Mesenchymal stem cell (in vitro differentiated cells and primary cell): ENCODE measurements around the gene TSPAN13.

Experiments used
- DNase-seq: peaks from one replicate; pipeline ENCODE4 v3.0.0-alpha.2; 2013
- H2AFZ ChIP-seq: one replicate; pipeline ENCODE4 v1.6.1; 2013; ENCODE audit warnings: low read depth, mild to moderate bottlenecking, control low read depth, inconsistent platforms, low read length, moderate library complexity
- H2AK5ac ChIP-seq: 2 replicates; pipeline ENCODE4 v1.6.1; 2013; ENCODE audit warnings: low read length, moderate library complexity, mild to moderate bottlenecking, inconsistent platforms; ENCODE audit not compliant: severe bottlenecking
- H2BK120ac ChIP-seq: one replicate; pipeline ENCODE4 v1.6.1; 2013; ENCODE audit warnings: low read depth, mild to moderate bottlenecking, inconsistent platforms, low read length, moderate library complexity
- H2BK12ac ChIP-seq, 2 experiments: one replicate each; pipeline ENCODE4 v1.6.1; 2013; ENCODE audit warnings: inconsistent platforms in 2 of 2, low read length in 2 of 2, mild to moderate bottlenecking in 2 of 2, moderate library complexity in 2 of 2, control low read depth in 1 of 2
- H2BK15ac ChIP-seq: one replicate; pipeline ENCODE4 v1.6.1; 2013; ENCODE audit warnings: mild to moderate bottlenecking, low read depth, inconsistent platforms; ENCODE audit not compliant: poor library complexity, severe bottlenecking
- H2BK5ac ChIP-seq: 2 replicates; pipeline ENCODE4 v1.6.1; 2013; ENCODE audit warnings: low read depth, mild to moderate bottlenecking, low read length, control low read depth, inconsistent platforms; ENCODE audit not compliant: poor library complexity, severe bottlenecking
- H3K14ac ChIP-seq, 2 experiments: one replicate each; pipeline ENCODE4 v1.6.1; 2013; ENCODE audit warnings: inconsistent platforms in 2 of 2, low read length in 2 of 2, control low read depth in 1 of 2, mild to moderate bottlenecking in 1 of 2, moderate library complexity in 1 of 2
- H3K18ac ChIP-seq, 2 experiments: one replicate each; pipeline ENCODE4 v1.6.1; 2013; ENCODE audit warnings: inconsistent platforms in 2 of 2, low read length in 2 of 2, control low read depth in 1 of 2, low read depth in 1 of 2, mild to moderate bottlenecking in 1 of 2
- H3K23ac ChIP-seq, 2 experiments: one replicate each; pipeline ENCODE4 v1.6.1; 2013; ENCODE audit warnings: inconsistent platforms in 2 of 2, low read length in 2 of 2, mild to moderate bottlenecking in 2 of 2, moderate library complexity in 2 of 2, control low read depth in 1 of 2
- H3K27ac ChIP-seq: 2 replicates; pipeline ENCODE4 v1.5.1; 2013; ENCODE audit warnings: mild to moderate bottlenecking, moderate library complexity, low read length, control low read depth, inconsistent platforms; ENCODE audit not compliant: poor library complexity, severe bottlenecking
- H3K27me3 ChIP-seq, 2 experiments: 2 replicates each; pipeline versions ENCODE4 v1.6.1 to v1.7.0; 2013; ENCODE audit warnings: low read length in 2 of 2, mild to moderate bottlenecking in 2 of 2, moderate library complexity in 2 of 2, control low read depth in 1 of 2, inconsistent platforms in 1 of 2; ENCODE audit not compliant: control insufficient read depth in 1 of 2, insufficient read depth in 1 of 2
- H3K36me3 ChIP-seq, 2 experiments: 2 replicates each; pipeline versions ENCODE4 v1.6.1 to v1.7.0; 2013; ENCODE audit warnings: low read length in 2 of 2, control low read depth in 1 of 2, inconsistent platforms in 1 of 2, low read depth in 1 of 2, mild to moderate bottlenecking in 1 of 2; ENCODE audit not compliant: insufficient read depth in 2 of 2, control insufficient read depth in 1 of 2
- H3K4ac ChIP-seq, 2 experiments: one replicate each; pipeline ENCODE4 v1.6.1; 2013; ENCODE audit warnings: inconsistent platforms in 2 of 2, low read length in 2 of 2, mild to moderate bottlenecking in 2 of 2, moderate library complexity in 2 of 2, control low read depth in 1 of 2, low read depth in 1 of 2
- H3K4me1 ChIP-seq: 2 replicates; pipeline ENCODE4 v1.6.1; 2013; ENCODE audit warnings: low read depth, low read length, control low read depth; ENCODE audit not compliant: control insufficient read depth, insufficient read depth
- H3K4me2 ChIP-seq: 2 replicates; pipeline ENCODE4 v1.6.1; 2013; ENCODE audit warnings: low read length, mild to moderate bottlenecking, inconsistent platforms; ENCODE audit not compliant: poor library complexity, severe bottlenecking
- H3K4me3 ChIP-seq, 2 experiments: 2 replicates each; pipeline versions ENCODE4 v1.5.1 to v1.7.0; 2013; ENCODE audit warnings: low read length in 2 of 2, mild to moderate bottlenecking in 2 of 2, control low read depth in 1 of 2, low read depth in 1 of 2; ENCODE audit not compliant: insufficient read depth in 1 of 2
- H3K79me1 ChIP-seq: replicated peaks from 2 replicates; pipeline ENCODE4 v1.6.1; 2013; ENCODE audit warnings: mild to moderate bottlenecking, control low read depth, low read length, inconsistent platforms; ENCODE audit not compliant: poor library complexity, severe bottlenecking
- H3K9ac ChIP-seq: 2 replicates; pipeline ENCODE4 v1.7.0; 2013; ENCODE audit warnings: mild to moderate bottlenecking, low read length, moderate library complexity
- H3K9me3 ChIP-seq: 2 replicates; pipeline ENCODE4 v1.7.0; 2013; ENCODE audit warnings: mild to moderate bottlenecking, low read length; ENCODE audit not compliant: control insufficient read depth
- H4K8ac ChIP-seq: one replicate; pipeline ENCODE4 v1.6.1; 2013; ENCODE audit warnings: inconsistent platforms, mild to moderate bottlenecking, low read length, moderate library complexity
- H4K91ac ChIP-seq: one replicate; pipeline ENCODE4 v1.6.1; 2013; ENCODE audit warnings: mild to moderate bottlenecking, low read length, inconsistent platforms
- WGBS: methylation state at CpG from one replicate; pipeline ENCODE4 v1.1.7; 2013; ENCODE audit warnings: mixed read lengths; 5-methylcytosine and 5-hydroxymethylcytosine counted together

TSPAN13 gene

GRCh38 chr7:16811551-16811950 is 58.0 kb downstream of the TSPAN13 start:
- no peak overlapping the region for H2BK120ac ChIP-seq
- H3K9me3 ChIP-seq: no peaks in the 10 kb centered on the region
- no peak overlapping the region for H3K14ac ChIP-seq
- H3K23ac ChIP-seq: no peak overlapping the region
- no peak overlapping the region for H3K4me2 ChIP-seq
- no peak overlapping the region for H2BK5ac ChIP-seq
- H2AK5ac ChIP-seq: no peak overlapping the region
- H3K9ac ChIP-seq: no peak overlapping the region
- H3K27ac ChIP-seq: no peak overlapping the region
- H3K4ac ChIP-seq: no peak overlapping the region
- H3K79me1 ChIP-seq: no peaks in the 10 kb centered on the region
- no peak overlapping the region for H2BK12ac ChIP-seq
- no peak overlapping the region for H4K8ac ChIP-seq
- WGBS: 20% methylated on average over 1 of the region's 2 CpGs
- H2AFZ ChIP-seq: no peak overlapping the region
- no peak overlapping the region for H3K4me3 ChIP-seq
- H3K18ac ChIP-seq: no peak overlapping the region
- no peak overlapping the region for H4K91ac ChIP-seq
- no peaks in the 10 kb centered on the region for H3K36me3 ChIP-seq
- no peaks in the 10 kb centered on the region for H3K4me1 ChIP-seq
- peak; percentile 73 for DNase-seq
- no peak overlapping the region for H2BK15ac ChIP-seq
- no peaks in the 10 kb centered on the region for H3K27me3 ChIP-seq

GRCh38 chr7:16812542-16813231 is 59.1 kb downstream of the TSPAN13 start:
- DNase-seq: no peak
- Histone ChIP-seq H3K9me3 (no peaks in the 10 kb centered on the region), H3K18ac (no peak overlapping the region), H4K91ac (no peak overlapping the region), H3K4me3 (no peak overlapping the region), H3K27ac (no peak overlapping the region), H3K4me2 (no peak overlapping the region), H3K9ac (no peak overlapping the region), H3K36me3 (no peaks in the 10 kb centered on the region), H2AK5ac (no peak overlapping the region), H2AFZ (no peak overlapping the region), H3K14ac (no peak overlapping the region), H3K27me3 (no peaks in the 10 kb centered on the region), H3K4me1 (no peaks in the 10 kb centered on the region), H3K79me1 (no peaks in the 10 kb centered on the region), H2BK5ac (no peak overlapping the region), H4K8ac (no peak overlapping the region), H2BK120ac (no peak overlapping the region), H3K4ac (no peak overlapping the region), H2BK12ac (no peak overlapping the region), H2BK15ac (no peak overlapping the region), H3K23ac (no peak overlapping the region)
- WGBS: 100% methylated on average over 1 of the region's 4 CpGs

GRCh38 chr7:16813232-16813616 is 59.7 kb downstream of the TSPAN13 start:
- DNase-seq: no peak
- 75% methylated on average over 2 of the region's 3 CpGs for WGBS
- H3K23ac ChIP-seq: no peak overlapping the region

GRCh38 chr7:16815001-16815400 is 61.4 kb downstream of the TSPAN13 start:
- Histone ChIP-seq H2BK120ac (no peak overlapping the region), H2BK15ac (no peak overlapping the region), H3K23ac (no peak overlapping the region), H2AFZ (no peak overlapping the region), H3K27me3 (no peaks in the 10 kb centered on the region), H4K91ac (no peak overlapping the region), H3K36me3 (no peaks in the 10 kb centered on the region), H3K27ac (no peak overlapping the region), H3K4me2 (no peak overlapping the region), H2BK12ac (no peak overlapping the region), H3K4me3 (no peak overlapping the region), H2AK5ac (peak overlapping the region; percentile 35), H3K4ac (no peak overlapping the region), H3K79me1 (no peaks in the 10 kb centered on the region), H3K9me3 (no peaks in the 10 kb centered on the region), H3K9ac (no peak overlapping the region), H3K14ac (no peak overlapping the region), H2BK5ac (no peak overlapping the region), H4K8ac (no peak overlapping the region), H3K18ac (no peak overlapping the region), H3K4me1 (peaks cover 2% of the 10 kb centered on the region)
- DNase-seq: no peak
- 97% methylated on average over 2 of the region's 2 CpGs for WGBS

More at GRCh38 chr7:16813232-16813616, 59.7 kb downstream of the TSPAN13 start:
- H3K4me1 ChIP-seq: peaks cover 1% of the 10 kb centered on the region
- H3K4me3 ChIP-seq: no peak overlapping the region
- no peak overlapping the region for H3K18ac ChIP-seq
- no peaks in the 10 kb centered on the region for H3K79me1 ChIP-seq
- H3K27me3 ChIP-seq: no peaks in the 10 kb centered on the region
- no peak overlapping the region for H2BK15ac ChIP-seq
- H3K4me2 ChIP-seq: no peak overlapping the region
- no peak overlapping the region for H2BK12ac ChIP-seq
- H2AFZ ChIP-seq: no peak overlapping the region
- H4K91ac ChIP-seq: no peak overlapping the region
- no peak overlapping the region for H3K14ac ChIP-seq
- H3K27ac ChIP-seq: no peak overlapping the region
- H3K9me3 ChIP-seq: no peaks in the 10 kb centered on the region
- H4K8ac ChIP-seq: no peak overlapping the region
- no peak overlapping the region for H2BK5ac ChIP-seq
- no peaks in the 10 kb centered on the region for H3K36me3 ChIP-seq
- no peak overlapping the region for H2AK5ac ChIP-seq
- H3K4ac ChIP-seq: no peak overlapping the region
- no peak overlapping the region for H3K9ac ChIP-seq
- no peak overlapping the region for H2BK120ac ChIP-seq
